Mesothelial cell of epicardium (in vitro differentiated cells): ENCODE measurements around the gene NUTF2. TPM values are rescaled to one million over a fixed set of nuclear protein-coding genes. Genes with fewer than 3 reads are reported as not detected.

Experiments
- DNase-seq, 2 experiments: peaks; one replicate each; pipeline ENCODE4 v3.0.0; 2021; ENCODE audit warnings: low spot score in 2 of 2; ENCODE audit not compliant: unreplicated experiment in 2 of 2
- H3K27ac Mint-ChIP-seq: 2 replicates; pipeline ENCODE4 v1.8.0; 2021; ENCODE audit warnings: mixed read lengths
- H3K27me3 Mint-ChIP-seq: 2 replicates; pipeline ENCODE4 v1.8.0; 2021; ENCODE audit warnings: low read depth, mixed read lengths
- H3K36me3 Mint-ChIP-seq: 2 replicates; pipeline ENCODE4 v1.8.0; 2021; ENCODE audit warnings: mixed read lengths
- H3K4me1 Mint-ChIP-seq: 2 replicates; pipeline ENCODE4 v1.8.0; 2021; ENCODE audit warnings: mixed read lengths
- H3K4me3 Mint-ChIP-seq: 2 replicates; pipeline ENCODE4 v1.8.0; 2021; ENCODE audit warnings: mild to moderate bottlenecking, moderate library complexity, mixed read lengths
- H3K9me3 Mint-ChIP-seq: 2 replicates; pipeline ENCODE4 v1.8.0; 2021; ENCODE audit warnings: mixed read lengths
- total RNA-seq: library from RNA; stranded (reverse); gene quantifications from 3 replicates; pipeline ENCODE4 v1.2.1, GENCODE V29; 2021
- TF ChIP-seq, protein P1 (sequence below): fragments of 200-600 bp; sonication (generic); IDR thresholded peaks from one replicate; pipeline ENCODE4 v1.5.0; 2021; ENCODE audit warnings: antibody characterized with exemption; ENCODE audit not compliant: unreplicated experiment

The NUTF2 gene
- total RNA-seq, 1 donor from 2014 or later, result 130 TPM

- Mint-ChIP-seq H3K27ac (no peak overlapping the region), H3K27me3 (no peaks in the 10 kb centered on the region), H3K9me3 (no peaks in the 10 kb centered on the region), H3K36me3 (peaks cover 7% of the 10 kb centered on the region), H3K4me3 (no peak overlapping the region), H3K4me1 (peaks cover 11% of the 10 kb centered on the region)
- no peak for DNase-seq
- TF ChIP-seq, protein P1, sequence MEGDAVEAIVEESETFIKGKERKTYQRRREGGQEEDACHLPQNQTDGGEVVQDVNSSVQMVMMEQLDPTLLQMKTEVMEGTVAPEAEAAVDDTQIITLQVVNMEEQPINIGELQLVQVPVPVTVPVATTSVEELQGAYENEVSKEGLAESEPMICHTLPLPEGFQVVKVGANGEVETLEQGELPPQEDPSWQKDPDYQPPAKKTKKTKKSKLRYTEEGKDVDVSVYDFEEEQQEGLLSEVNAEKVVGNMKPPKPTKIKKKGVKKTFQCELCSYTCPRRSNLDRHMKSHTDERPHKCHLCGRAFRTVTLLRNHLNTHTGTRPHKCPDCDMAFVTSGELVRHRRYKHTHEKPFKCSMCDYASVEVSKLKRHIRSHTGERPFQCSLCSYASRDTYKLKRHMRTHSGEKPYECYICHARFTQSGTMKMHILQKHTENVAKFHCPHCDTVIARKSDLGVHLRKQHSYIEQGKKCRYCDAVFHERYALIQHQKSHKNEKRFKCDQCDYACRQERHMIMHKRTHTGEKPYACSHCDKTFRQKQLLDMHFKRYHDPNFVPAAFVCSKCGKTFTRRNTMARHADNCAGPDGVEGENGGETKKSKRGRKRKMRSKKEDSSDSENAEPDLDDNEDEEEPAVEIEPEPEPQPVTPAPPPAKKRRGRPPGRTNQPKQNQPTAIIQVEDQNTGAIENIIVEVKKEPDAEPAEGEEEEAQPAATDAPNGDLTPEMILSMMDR, result no peak
These were observed 22.9 kb downstream of the NUTF2 start for GRCh38 chr16:67869653-67870052.

- TF ChIP-seq, protein P1, result no peak
- no peak overlapping the region for H3K27ac Mint-ChIP-seq
- H3K36me3 Mint-ChIP-seq, result peaks cover 7% of the 10 kb centered on the region
- no peaks in the 10 kb centered on the region for H3K9me3 Mint-ChIP-seq
- no peaks in the 10 kb centered on the region for H3K27me3 Mint-ChIP-seq
- DNase-seq, result no peak
- peaks cover 15% of the 10 kb centered on the region for H3K4me1 Mint-ChIP-seq
- no peak overlapping the region for H3K4me3 Mint-ChIP-seq
These were observed 24.5 kb downstream of the NUTF2 start for GRCh38 chr16:67871256-67871655.

DNA sequence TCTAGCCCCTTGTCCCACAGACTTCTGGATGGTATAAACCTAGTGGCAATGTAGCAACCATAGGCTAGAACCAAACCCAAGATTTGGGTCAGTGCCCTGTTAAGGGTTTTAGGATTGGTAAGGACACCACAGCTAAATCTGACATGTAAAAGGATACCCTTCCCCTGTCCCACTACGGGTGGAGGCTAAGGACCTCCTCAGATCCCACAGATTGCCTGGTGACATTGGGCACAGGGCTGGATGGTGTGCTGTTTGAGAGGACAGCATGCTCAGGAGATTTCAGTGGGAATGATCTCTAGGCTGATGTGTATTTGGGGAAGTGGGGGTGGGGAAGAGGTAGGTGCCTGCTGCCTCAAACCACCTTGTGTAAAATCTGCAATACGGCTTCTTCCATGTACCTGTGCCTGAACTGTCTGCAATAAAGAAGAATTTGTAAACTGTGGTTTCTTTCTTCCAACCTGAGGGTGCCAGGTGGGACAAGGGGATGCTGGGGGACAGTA is 25.4 kb downstream of the NUTF2 start:
- Mint-ChIP-seq H3K27ac (peak overlapping the region; percentile 82), H3K27me3 (no peaks in the 10 kb centered on the region), H3K4me1 (peaks cover 15% of the 10 kb centered on the region), H3K4me3 (peak overlapping the region; percentile 94), H3K9me3 (no peaks in the 10 kb centered on the region), H3K36me3 (peaks cover 7% of the 10 kb centered on the region)
- no peak for DNase-seq
- TF ChIP-seq, protein P1, result no peak

DNA sequence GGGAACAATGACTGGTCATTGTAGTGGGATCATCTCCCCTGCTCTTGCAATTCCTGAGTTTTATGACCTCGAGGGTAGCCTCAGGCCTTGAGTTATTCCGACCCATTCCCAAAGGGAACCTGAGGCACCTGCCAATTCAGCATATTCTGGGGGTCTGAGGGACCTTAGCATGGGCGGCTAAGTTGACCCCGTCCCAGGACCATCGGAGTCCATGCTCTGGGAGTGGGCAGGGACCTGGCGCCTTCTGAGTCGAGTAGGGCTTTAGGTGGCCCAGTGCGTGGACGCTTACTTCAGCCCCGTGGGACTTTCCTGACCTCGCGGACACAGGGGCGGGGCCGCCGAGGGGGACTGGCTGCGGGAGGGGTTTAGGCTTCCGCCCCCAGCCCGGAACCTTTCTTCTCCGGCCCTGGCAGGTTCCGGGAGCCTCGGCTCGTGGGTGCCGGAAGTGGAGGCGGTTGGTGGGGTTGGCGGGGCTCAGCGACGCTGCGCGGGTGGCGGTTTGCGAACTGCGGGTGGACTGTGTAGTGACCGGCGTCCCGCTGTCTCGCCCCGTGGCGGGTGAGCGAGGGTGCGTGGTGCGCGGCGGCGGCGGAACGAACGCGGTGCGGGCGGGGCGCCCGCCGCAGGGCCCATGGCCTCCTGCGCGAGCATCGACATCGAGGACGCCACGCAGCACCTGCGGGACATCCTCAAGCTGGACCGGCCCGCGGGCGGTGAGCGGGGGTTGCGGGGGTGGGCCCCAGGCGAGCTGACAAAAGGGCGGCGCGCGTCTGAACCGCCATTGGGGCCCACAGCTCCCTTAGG is 26.1 kb downstream of the NUTF2 start, which contains the start of gene EDC4:
Gene EDC4, plus strand, starts transcription at position 422 of the 804 bp plus-strand sequence. Its CDS starts 210 bp downstream, at position 632.
- TF ChIP-seq, protein P1, result no peak
- DNase-seq, result peak; percentile 41 to 76
- Mint-ChIP-seq H3K27me3 (no peaks in the 10 kb centered on the region), H3K4me3 (peak within 1 kb of the TSS; percentile 94), H3K9me3 (no peaks in the 10 kb centered on the region), H3K27ac (peak within 1 kb of the TSS; percentile 94), H3K4me1 (peaks cover 15% of the 10 kb centered on the region), H3K36me3 (peaks cover 10% of the 10 kb centered on the region)

GRCh38 chr16:67873435-67874370 is 27.0 kb downstream of the NUTF2 start:
- TF ChIP-seq, protein P1, result no peak
- peaks cover 10% of the 10 kb centered on the region for H3K36me3 Mint-ChIP-seq
- peak overlapping the region; percentile 94 for H3K27ac Mint-ChIP-seq
- DNase-seq, result no peak
- no peaks in the 10 kb centered on the region for H3K27me3 Mint-ChIP-seq
- peaks cover 15% of the 10 kb centered on the region for H3K4me1 Mint-ChIP-seq
- peak overlapping the region; percentile 94 for H3K4me3 Mint-ChIP-seq
- H3K9me3 Mint-ChIP-seq, result no peaks in the 10 kb centered on the region
